Measurements from ENCODE around the gene HIGD1B. TPM values are rescaled to one million over a fixed set of nuclear protein-coding genes. Genes with fewer than 3 reads are reported as not detected.

Gene HIGD1B
- total and polyA plus RNA-seq, 2 donors (not counting 1 experiment from before 2014, with no cell fraction given), result 0.34 TPM; not detected in 1

GRCh38 chr17:44887016-44887415 lies 39.3 kb downstream of the HIGD1B start:
- DNase-seq (ENCODE audit: low read depth in 2 of 2), result no peak
- H3K4me2 ChIP-seq (ENCODE audit: extremely low read depth, insufficient read depth, low read length), result no peak overlapping the region
- peaks cover 25% of the 10 kb centered on the region for H3K79me2 ChIP-seq (ENCODE audit: control insufficient read depth, insufficient read depth, low read length)
- H3K36me3 ChIP-seq (ENCODE audit: control insufficient read depth, insufficient read depth, low read length), result peaks cover 15% of the 10 kb centered on the region
- peaks cover 4% of the 10 kb centered on the region for H3K4me1 ChIP-seq (ENCODE audit: control insufficient read depth, extremely low read depth, insufficient read depth, low read length)
- TF ChIP-seq CTCF (conservative IDR thresholded peaks at IDR 0.05 in 1 of 2, IDR thresholded peaks at IDR 0.05 in 1 of 2; ENCODE audit: low read depth in 1 of 2, low read length in 2 of 2) (no peak), EZH2 (IDR thresholded peaks at IDR 0.05; ENCODE audit: low read length, missing control alignments) (no peak)
- H3K9me3 ChIP-seq (ENCODE audit: control insufficient read depth, insufficient read depth, low read depth, low read length), result no peaks in the 10 kb centered on the region
- no peak overlapping the region for H2AFZ ChIP-seq (ENCODE audit: low read length)
- H3K4me3 ChIP-seq (replicated peaks in 1 of 4; ENCODE audit: control extremely low read depth in 1 of 4, insufficient read depth in 1 of 4, low read depth in 3 of 4, low read length in 4 of 4), result no peak overlapping the region
- no peaks in the 10 kb centered on the region for H3K27me3 ChIP-seq (ENCODE audit: control insufficient read depth, insufficient read depth, low read length)
- H3K27ac ChIP-seq (ENCODE audit: insufficient read depth, low read length), result no peak overlapping the region
- H4K20me1 ChIP-seq (ENCODE audit: control insufficient read depth, extremely low read depth, insufficient read depth, low read length), result no peaks in the 10 kb centered on the region
- no peak overlapping the region for H3K9ac ChIP-seq (ENCODE audit: insufficient read depth, low read length)

GRCh38 chr17:44887971-44888954 lies 40.6 kb downstream of the HIGD1B start:
- no peak overlapping the region for H3K4me2 ChIP-seq (ENCODE audit: extremely low read depth, insufficient read depth, low read length)
- no peak for DNase-seq (ENCODE audit: low read depth in 2 of 2)
- TF ChIP-seq CTCF (conservative IDR thresholded peaks at IDR 0.05 in 1 of 2, IDR thresholded peaks at IDR 0.05 in 1 of 2; ENCODE audit: low read depth in 1 of 2, low read length in 2 of 2) (no peak), EZH2 (IDR thresholded peaks at IDR 0.05; ENCODE audit: low read length, missing control alignments) (no peak)
- H3K79me2 ChIP-seq (ENCODE audit: control insufficient read depth, insufficient read depth, low read length), result peaks cover 25% of the 10 kb centered on the region
- H3K4me1 ChIP-seq (ENCODE audit: control insufficient read depth, extremely low read depth, insufficient read depth, low read length), result peaks cover 4% of the 10 kb centered on the region
- H3K4me3 ChIP-seq (replicated peaks in 1 of 4; ENCODE audit: control extremely low read depth in 1 of 4, insufficient read depth in 1 of 4, low read depth in 3 of 4, low read length in 4 of 4), result no peak overlapping the region
- H2AFZ ChIP-seq (ENCODE audit: low read length), result no peak overlapping the region
- no peaks in the 10 kb centered on the region for H3K9me3 ChIP-seq (ENCODE audit: control insufficient read depth, insufficient read depth, low read depth, low read length)
- no peaks in the 10 kb centered on the region for H4K20me1 ChIP-seq (ENCODE audit: control insufficient read depth, extremely low read depth, insufficient read depth, low read length)
- H3K27me3 ChIP-seq (ENCODE audit: control insufficient read depth, insufficient read depth, low read length), result no peaks in the 10 kb centered on the region
- no peak overlapping the region for H3K27ac ChIP-seq (ENCODE audit: insufficient read depth, low read length)
- no peak overlapping the region for H3K9ac ChIP-seq (ENCODE audit: insufficient read depth, low read length)
- H3K36me3 ChIP-seq (ENCODE audit: control insufficient read depth, insufficient read depth, low read length), result peaks cover 15% of the 10 kb centered on the region

GRCh38 chr17:44889003-44889402 lies 41.3 kb downstream of the HIGD1B start:
- Histone ChIP-seq H3K79me2 (ENCODE audit: control insufficient read depth, insufficient read depth, low read length) (peaks cover 25% of the 10 kb centered on the region), H3K4me2 (ENCODE audit: extremely low read depth, insufficient read depth, low read length) (no peak overlapping the region), H3K27ac (ENCODE audit: insufficient read depth, low read length) (no peak overlapping the region), H3K27me3 (ENCODE audit: control insufficient read depth, insufficient read depth, low read length) (no peaks in the 10 kb centered on the region), H3K4me3 (replicated peaks in 1 of 4; ENCODE audit: control extremely low read depth in 1 of 4, insufficient read depth in 1 of 4, low read depth in 3 of 4, low read length in 4 of 4) (no peak overlapping the region), H3K36me3 (ENCODE audit: control insufficient read depth, insufficient read depth, low read length) (peaks cover 12% of the 10 kb centered on the region), H3K9ac (ENCODE audit: insufficient read depth, low read length) (no peak overlapping the region), H2AFZ (ENCODE audit: low read length) (no peak overlapping the region), H4K20me1 (ENCODE audit: control insufficient read depth, extremely low read depth, insufficient read depth, low read length) (no peaks in the 10 kb centered on the region), H3K9me3 (ENCODE audit: control insufficient read depth, insufficient read depth, low read depth, low read length) (no peaks in the 10 kb centered on the region), H3K4me1 (ENCODE audit: control insufficient read depth, extremely low read depth, insufficient read depth, low read length) (peaks cover 4% of the 10 kb centered on the region)
- DNase-seq (ENCODE audit: low read depth in 2 of 2), result no peak
- TF ChIP-seq EZH2 (IDR thresholded peaks at IDR 0.05; ENCODE audit: low read length, missing control alignments) (no peak), CTCF (conservative IDR thresholded peaks at IDR 0.05 in 1 of 2, IDR thresholded peaks at IDR 0.05 in 1 of 2; ENCODE audit: low read depth in 1 of 2, low read length in 2 of 2) (no peak)

Measured in fibroblast of lung (primary cell).